HG02981 (cell line): Measurements from ENCODE around the gene DST.
"Not testable (repeated sequence)": the region's sequence is repeated elsewhere in the genome, so short reads cannot be mapped to it uniquely, and the experiment has no call there.

Experiments used
- ATAC-seq: cut with Tn5 transposase; IDR thresholded peaks from one replicate; pipeline ENCODE4 v1.9.1; 2021; ENCODE audit warnings: mild to moderate bottlenecking, moderate library complexity; ENCODE audit not compliant: unreplicated experiment

Gene DST

DNA sequence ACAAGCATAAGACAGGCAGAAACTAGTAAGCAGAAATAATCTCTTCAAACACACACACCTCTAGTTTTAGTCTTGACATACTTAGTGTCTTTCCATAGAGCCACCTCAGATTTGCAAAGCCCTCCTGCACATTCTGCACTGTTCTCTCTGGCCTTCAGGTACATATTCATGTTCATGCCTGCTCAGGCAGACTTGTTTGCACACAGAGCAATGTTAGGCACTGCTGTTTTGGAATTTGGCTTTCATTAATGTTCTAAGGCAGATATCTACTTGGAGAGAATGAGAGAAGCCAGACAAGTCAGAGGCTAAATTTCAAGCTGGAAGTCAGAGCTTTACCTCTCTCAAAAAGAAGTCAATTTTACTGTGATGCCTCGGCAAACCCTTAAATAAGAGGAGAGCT is 21.3 kb upstream of the DST start:
- ATAC-seq: no peak

- ATAC-seq: no peak
Measured at GRCh38 chr6:56663344-56663743, 20.7 kb upstream of the DST start.

DNA sequence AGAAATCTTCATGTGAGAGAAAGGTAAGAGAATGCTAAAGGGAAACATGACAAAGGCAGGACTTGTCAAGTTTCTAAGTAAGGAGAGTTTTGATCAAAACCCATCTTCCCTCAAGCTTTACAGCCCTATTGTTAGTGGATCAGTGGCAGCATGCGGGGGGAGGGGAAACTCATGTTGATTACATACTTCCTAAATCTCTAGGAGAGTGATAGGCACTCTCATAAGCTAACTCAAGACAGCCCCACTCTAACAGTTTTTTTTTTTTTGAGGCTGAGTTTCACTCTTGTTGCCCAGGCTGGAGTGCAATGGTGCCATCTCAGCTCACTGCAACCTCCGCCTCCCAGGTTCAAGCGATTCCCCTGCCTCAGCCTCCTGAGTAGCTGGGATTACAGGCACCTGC is 18.6 kb upstream of the DST start:
- not testable (repeated sequence) for ATAC-seq

DNA sequence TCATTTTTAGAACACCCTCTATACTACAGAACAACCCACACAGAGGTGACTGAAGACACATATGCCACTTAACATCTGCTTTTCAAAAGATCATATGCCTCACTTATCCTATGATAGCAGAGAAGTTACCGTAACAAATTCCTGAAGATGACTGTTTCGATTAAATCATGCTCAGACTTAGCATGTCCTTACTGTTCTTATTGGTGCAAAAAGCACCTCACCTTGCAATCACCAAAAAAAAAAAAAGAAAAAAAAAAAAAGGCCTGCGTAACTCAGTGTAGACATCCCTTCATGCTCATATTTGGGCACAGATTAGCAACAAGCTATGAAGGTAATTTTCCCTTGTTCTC is 17.7 kb upstream of the DST start:
- no peak for ATAC-seq

DNA sequence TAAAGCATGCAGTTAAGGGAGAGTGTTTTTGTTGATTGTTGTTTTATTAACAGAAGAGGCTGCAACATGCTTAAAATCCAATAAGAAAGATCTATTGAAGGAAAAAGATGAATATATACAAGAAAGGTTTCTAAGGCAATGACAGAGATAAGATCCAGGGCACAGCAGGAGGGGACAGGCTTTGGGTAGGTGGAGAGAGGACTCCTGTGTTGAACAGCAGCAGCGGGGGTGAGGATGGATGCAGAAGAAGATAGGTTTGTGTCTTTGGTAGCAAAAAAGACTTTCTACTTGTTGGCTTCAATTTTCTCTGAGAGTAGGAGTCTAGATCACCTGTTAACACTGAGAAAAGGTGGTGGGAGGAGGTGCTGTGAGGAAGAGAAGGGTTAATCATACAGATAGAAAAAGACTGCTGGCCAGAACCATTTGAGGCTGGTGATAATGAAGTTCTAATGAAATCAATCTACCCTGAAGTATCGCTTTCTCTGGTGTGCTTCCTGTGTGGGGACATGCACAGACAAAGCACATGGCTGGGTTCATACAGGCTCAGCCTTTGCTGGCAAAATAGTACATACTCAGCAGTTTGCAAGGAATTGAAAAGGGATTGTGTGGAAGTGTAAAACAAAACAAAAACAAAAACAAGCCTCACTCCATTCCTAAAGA is 17.2 kb upstream of the DST start:
- peak; percentile 93 for ATAC-seq

GRCh38 chr6:56658326-56658725 is 15.6 kb upstream of the DST start:
- ATAC-seq: no peak

- no peak for ATAC-seq
Measured at GRCh38 chr6:56657354-56657753, 14.7 kb upstream of the DST start.

DNA sequence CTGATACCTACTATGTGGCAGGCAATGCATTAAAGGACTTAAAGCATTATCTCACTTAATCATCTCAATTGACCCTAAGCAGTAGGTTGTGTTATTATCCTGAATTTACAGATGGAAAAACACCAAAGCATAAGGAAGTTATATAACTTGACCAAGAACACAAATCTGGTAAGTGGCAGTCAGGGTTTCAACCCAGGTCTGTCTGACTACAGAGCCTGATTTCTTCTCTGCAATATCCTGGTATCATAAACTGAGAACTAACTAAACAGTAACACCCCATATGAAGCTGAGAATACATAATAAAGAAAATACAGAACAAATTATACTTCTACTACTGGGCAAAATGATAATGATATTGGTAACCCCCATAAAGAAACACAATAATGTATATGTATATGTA is 13.8 kb upstream of the DST start:
- ATAC-seq: no peak

DNA sequence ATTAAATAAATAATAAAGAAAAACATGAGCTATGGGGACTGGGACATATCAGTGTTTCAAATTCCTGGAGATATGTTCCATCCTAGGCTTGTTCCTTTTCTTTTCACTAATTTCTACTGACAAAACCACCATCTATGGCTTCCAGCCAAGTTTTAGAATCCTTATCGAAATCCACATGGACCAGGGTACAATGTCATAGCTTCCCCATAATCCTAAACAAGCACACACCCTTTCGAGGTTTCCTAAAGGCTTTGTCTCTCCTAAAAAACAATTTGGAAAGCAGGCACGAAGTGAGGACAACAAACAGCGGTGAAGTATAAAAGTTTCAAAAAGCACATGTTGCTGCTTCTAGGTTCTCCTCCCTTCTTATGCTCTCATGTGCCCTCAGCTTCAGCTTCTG is 13.3 kb upstream of the DST start:
- no peak for ATAC-seq

GRCh38 chr6:56655249-56655648 is 12.6 kb upstream of the DST start:
- ATAC-seq: no peak

- no peak for ATAC-seq
Measured at GRCh38 chr6:56652994-56653393, 10.3 kb upstream of the DST start.

- no peak for ATAC-seq
Measured at GRCh38 chr6:56652231-56652630, 9.5 kb upstream of the DST start.

GRCh38 chr6:56650191-56650590 is 7.5 kb upstream of the DST start:
- no peak for ATAC-seq

- ATAC-seq: no peak
Measured at GRCh38 chr6:56649782-56650181, 7.1 kb upstream of the DST start.

DNA sequence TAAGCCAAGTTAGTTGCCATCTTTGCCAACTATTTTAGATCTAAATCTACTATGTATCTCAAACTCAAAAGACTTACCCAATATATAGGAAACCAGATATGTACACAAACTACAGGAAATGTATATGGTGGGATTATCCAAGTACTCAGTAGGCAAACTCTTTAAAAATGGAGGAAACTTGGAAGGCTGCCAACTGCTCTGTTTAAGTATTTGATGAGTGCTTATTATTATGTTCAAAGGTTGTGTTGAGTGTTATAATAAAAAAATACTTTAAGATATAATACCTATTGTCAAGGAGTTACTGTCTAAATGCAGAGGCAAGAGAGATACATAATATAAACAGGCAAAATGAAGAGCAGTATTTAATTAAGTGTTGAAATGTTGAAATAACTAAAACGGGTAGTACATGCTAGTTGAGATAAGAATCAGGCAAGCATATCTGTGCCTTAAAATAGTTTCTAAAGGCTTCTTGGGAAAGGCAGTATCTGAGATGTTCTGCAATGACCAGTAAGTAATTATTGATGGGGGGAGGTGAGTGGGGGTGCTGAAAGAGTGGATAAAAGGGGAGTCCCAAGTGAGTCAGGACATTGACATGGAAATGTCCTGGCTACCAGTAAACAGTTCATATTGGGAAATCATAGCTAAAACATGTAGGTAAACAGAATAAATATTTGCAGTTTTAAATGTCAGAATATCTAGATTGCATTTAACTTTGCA is 6.5 kb upstream of the DST start:
- no peak for ATAC-seq

- no peak for ATAC-seq
Measured at GRCh38 chr6:56647172-56647762, 4.6 kb upstream of the DST start.

DNA sequence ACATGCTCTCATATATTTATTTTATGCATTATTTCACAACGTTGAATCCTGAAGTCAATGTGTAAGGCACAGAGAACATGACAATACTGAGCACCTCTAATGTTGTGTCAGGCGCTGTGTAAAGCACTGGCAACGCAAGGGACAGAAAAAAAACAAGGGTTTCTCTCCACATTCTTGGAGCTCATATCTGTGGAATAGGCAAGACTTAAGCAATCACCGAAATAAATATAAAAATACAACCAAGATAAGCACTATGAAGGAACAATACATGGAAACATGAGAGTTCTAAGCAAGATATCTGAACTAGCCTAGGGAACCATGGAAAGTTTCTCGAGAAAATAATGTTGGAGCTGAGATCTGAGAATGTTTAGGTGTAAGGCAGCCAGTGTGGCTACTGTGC is 1.7 kb upstream of the DST start:
- ATAC-seq: no peak

DNA sequence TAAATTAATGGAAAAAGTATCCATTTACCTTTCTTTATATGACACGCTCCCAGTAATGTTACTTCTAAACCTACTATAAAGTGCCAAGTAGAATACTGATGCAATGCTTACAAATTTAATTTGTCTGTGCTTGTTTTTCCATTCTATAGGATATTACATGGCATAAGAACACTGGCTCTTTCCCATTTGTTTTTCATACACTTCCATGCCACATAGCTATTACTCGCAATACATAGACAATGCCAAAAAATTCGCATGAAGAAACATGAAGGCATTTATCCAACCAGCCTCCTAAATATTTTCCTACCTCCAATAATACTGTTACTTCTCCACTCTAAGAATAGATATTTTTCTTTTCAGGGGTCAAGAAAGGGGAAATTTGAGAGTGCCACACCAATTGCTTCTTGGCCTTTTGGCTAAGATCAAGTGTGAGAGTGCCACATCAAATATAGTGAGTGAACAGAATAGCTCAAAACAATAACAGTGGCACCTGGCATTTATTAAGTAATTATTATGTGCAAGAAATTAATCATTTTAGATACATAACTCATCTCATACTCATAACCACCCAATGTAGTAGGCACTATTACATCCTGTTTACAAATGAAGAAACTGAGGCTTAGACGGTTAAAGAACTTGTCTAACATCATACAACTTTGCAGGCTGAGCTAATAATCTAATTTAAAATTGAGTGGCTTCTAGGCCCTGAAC is 845 bp upstream of the DST start:
- no peak for ATAC-seq

GRCh38 chr6:56640374-56640773 is 2.3 kb downstream of the DST start:
- ATAC-seq: no peak

- ATAC-seq: no peak
Measured at GRCh38 chr6:56638760-56639159, 3.9 kb downstream of the DST start.

DNA sequence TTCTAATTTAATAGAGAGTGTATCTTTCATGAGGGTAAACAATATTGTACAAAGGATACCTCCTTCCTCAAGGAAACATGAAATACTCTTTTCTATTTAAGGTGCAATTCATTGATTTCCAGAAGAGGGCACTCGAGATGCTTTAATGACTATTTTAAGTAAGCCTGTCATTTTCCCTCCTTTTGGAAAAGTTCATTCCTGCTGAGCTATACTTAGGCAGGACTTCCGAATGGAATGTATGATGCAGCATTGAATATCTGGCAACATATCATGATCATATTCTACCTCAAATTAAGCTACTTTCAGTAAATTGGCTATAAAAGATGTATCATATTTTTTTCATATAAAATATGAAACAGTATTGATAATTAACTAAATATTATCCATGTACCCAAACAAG is 5.0 kb downstream of the DST start:
- ATAC-seq: no peak

DNA sequence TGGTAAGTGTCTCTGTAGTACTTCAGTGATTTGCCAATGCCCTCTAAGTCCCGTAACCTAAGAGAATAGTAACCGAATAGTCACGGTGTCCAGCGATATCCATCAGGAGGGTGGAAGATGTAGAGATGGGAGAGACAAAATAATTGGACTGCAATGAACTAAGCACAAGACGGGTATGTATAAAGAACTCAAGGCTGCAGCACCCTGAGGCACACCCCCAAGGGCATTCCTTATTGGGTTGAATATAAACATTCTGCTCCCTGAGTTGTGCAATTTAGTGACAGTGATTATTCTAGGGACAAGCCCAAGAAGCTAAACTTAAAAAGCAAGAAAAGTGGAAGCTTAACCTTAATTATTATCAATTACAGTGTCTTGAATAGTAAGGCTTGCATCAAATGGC is 14.6 kb downstream of the DST start:
- ATAC-seq: no peak
